ENCODE results near the gene SLC24A3. TPM values are rescaled to one million over a fixed set of nuclear protein-coding genes. Genes with fewer than 3 reads are reported as not detected.
"Not testable (repeated sequence)": the region's sequence is repeated elsewhere in the genome, so short reads cannot be mapped to it uniquely, and the experiment has no call there.

The SLC24A3 gene
- total RNA-seq, 4 donors from 2014 or later: 2.3 to 6.9 (median 5.4) TPM

DNA sequence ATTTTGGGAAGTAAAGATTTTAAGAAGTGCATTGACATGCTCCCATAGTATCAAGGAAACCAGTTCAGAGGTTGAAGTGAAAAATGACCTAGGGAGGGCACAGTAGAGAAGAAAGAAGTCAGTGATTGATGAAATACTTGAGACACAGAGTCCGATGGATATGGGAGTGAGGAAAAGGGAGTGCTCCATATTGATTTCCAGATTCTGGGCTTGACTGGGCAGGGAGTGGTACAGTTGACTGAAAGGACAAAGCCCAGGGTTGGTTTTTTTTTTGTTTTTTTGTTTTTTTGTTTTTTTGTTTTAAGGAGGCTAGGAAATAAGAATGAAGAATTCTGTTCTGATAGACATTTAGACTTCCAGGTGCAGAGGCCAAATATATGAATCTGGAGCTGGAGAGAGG is 458.9 kb downstream of the SLC24A3 start:
- DNase-seq (ENCODE audit: low spot score in 2 of 2): no peak
- no peak overlapping the region for H3K4me3 ChIP-seq (ENCODE audit: low read depth, poor library complexity, severe bottlenecking)
- 81 to 82% methylated on average over 1 of the region's 1 CpG for WGBS, 2 donors
- TF ChIP-seq CTCF (IDR thresholded peaks at IDR 0.05): no peak
- TF ChIP-seq POLR2A (IDR thresholded peaks at IDR 0.05): no peak
- intact Hi-C loops (cut with DNase I; ENCODE audit: low total_unique reads): no loop called here

- intact Hi-C loops (cut with DNase I; ENCODE audit: low total_unique reads): no loop called here
- no peak for DNase-seq (ENCODE audit: low spot score in 2 of 2)
- WGBS, 2 donors: 71 to 76% methylated on average over 5 of the region's 5 CpGs
- TF ChIP-seq CTCF (IDR thresholded peaks at IDR 0.05) (no peak), POLR2A (IDR thresholded peaks at IDR 0.05) (no peak)
- H3K4me3 ChIP-seq (ENCODE audit: low read depth, poor library complexity, severe bottlenecking): no peak overlapping the region
These were observed 460.1 kb downstream of the SLC24A3 start for GRCh38 chr20:19672498-19672897.

DNA sequence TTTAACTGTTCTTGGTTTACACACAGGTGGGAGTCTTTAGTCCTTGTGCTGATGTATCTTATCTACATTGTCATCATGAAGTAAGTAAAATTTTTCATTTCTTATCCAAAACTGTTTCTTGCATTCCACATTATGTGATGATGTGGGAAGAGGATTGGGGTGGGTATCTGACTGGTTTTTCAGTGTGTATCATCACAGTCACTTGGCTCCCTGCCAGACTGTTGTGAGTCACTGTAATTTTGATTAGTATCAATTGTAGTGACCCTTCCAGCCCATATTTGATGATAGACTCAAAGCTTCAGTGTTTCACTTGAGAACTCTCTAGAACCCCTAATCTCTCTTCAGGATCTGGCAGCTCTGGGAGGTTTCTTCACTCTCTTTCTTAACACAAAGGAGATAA is 461.1 kb downstream of the SLC24A3 start:
- intact Hi-C loops (cut with DNase I; ENCODE audit: low total_unique reads): no loop called here
- TF ChIP-seq CTCF (IDR thresholded peaks at IDR 0.05) (no peak), POLR2A (IDR thresholded peaks at IDR 0.05) (no peak)
- H3K4me3 ChIP-seq (ENCODE audit: low read depth, poor library complexity, severe bottlenecking): no peak overlapping the region
- DNase-seq (ENCODE audit: low spot score in 2 of 2): no peak

GRCh38 chr20:19676202-19676601 is 463.8 kb downstream of the SLC24A3 start:
- no peak for TF ChIP-seq CTCF (IDR thresholded peaks at IDR 0.05)
- TF ChIP-seq POLR2A (IDR thresholded peaks at IDR 0.05): no peak
- no peak for DNase-seq (ENCODE audit: low spot score in 2 of 2)
- intact Hi-C loops (cut with DNase I; ENCODE audit: low total_unique reads): no loop called here
- 72 to 77% methylated on average over 4 of the region's 4 CpGs for WGBS, 2 donors
- no peak overlapping the region for H3K4me3 ChIP-seq (ENCODE audit: low read depth, poor library complexity, severe bottlenecking)

GRCh38 chr20:19677336-19677735 is 464.9 kb downstream of the SLC24A3 start:
- intact Hi-C loops (cut with DNase I; ENCODE audit: low total_unique reads): no loop called here
- WGBS, 2 donors: 79% methylated on average over 5 of the region's 5 CpGs
- DNase-seq (ENCODE audit: low spot score in 2 of 2): no peak
- no peak overlapping the region for H3K4me3 ChIP-seq (ENCODE audit: low read depth, poor library complexity, severe bottlenecking)
- no peak for TF ChIP-seq POLR2A (IDR thresholded peaks at IDR 0.05)
- TF ChIP-seq CTCF (IDR thresholded peaks at IDR 0.05): no peak

DNA sequence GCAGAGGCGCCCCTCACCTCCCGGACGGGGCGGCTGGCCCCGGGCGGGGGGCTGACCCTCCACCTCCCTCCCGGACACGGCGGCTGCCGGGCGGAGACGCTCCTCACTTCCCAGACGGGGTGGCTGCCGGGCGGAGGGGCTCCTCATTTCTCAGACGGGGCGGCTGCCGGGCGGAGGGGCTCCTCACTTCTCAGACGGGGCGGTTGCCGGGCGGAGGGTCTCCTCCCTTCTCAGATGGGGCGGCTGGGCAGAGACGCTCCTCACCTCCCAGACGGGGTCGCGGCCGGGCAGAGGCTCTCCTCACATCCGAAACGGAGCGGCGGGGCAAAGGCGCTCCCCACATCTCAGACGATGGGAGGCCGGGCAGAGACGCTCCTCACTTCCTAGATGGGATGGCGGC is 466.1 kb downstream of the SLC24A3 start:
- DNase-seq (ENCODE audit: low spot score in 2 of 2); intact Hi-C loops (cut with DNase I; ENCODE audit: low total_unique reads); H3K4me3 ChIP-seq (ENCODE audit: low read depth, poor library complexity, severe bottlenecking): not testable (repeated sequence)
- 90 to 99% methylated on average over 8 to 13 of the region's 38 CpGs for WGBS, 2 donors
